Adrenal gland (tissue), 5 donors: ENCODE measurements around the gene CAMTA1.

Source experiments
- POLR2A ChIP-seq, 2 donors: fragments of 450-650 bp; IDR thresholded peaks; one replicate each; pipeline ENCODE4 v1.6.1; 2017; ENCODE audit warnings: antibody characterized with exemption in 2 of 2, mild to moderate bottlenecking in 2 of 2, moderate library complexity in 1 of 2
- TF ChIP-seq, protein P1 (sequence below), 6 experiments: fragments of 450-650 bp in 4 of 6; fragments of 200-600 bp in 2 of 6; sonication (generic) in 1 of 6; IDR thresholded peaks; 1 replicate in 5 of 6; 2 replicates in 1 of 6; pipeline versions ENCODE4 v1.5.1 to v1.8.0; 2016 to 2021; ENCODE audit warnings: antibody characterized with exemption in 6 of 6, mild to moderate bottlenecking in 2 of 6, moderate library complexity in 1 of 6
- donor health status: DM: no; HTN: no; CAD: no.

DNA sequence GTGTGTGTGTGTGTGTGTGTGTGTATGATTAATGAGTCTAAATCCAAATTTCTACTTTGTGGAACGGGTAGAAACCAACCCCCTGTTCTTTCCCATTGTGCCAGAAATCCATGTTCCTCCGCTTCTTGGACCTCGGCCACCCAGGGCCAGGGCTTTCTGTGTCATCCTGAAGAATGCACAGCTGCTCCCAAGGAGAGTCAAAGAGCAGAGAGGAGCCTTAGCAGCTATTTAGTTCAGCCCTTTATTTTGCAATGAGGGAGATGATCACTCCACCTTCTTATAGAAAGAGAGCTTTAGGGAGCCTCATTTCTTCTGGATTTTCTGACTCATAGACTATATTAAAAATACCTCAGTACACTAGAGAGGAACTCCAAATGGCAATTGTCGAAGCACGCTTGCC is 496.6 kb downstream of the CAMTA1 start:
- TF ChIP-seq, protein P1, sequence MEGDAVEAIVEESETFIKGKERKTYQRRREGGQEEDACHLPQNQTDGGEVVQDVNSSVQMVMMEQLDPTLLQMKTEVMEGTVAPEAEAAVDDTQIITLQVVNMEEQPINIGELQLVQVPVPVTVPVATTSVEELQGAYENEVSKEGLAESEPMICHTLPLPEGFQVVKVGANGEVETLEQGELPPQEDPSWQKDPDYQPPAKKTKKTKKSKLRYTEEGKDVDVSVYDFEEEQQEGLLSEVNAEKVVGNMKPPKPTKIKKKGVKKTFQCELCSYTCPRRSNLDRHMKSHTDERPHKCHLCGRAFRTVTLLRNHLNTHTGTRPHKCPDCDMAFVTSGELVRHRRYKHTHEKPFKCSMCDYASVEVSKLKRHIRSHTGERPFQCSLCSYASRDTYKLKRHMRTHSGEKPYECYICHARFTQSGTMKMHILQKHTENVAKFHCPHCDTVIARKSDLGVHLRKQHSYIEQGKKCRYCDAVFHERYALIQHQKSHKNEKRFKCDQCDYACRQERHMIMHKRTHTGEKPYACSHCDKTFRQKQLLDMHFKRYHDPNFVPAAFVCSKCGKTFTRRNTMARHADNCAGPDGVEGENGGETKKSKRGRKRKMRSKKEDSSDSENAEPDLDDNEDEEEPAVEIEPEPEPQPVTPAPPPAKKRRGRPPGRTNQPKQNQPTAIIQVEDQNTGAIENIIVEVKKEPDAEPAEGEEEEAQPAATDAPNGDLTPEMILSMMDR (IDR thresholded peaks at IDR 0.05): no peak
- no peak for TF ChIP-seq POLR2A (IDR thresholded peaks at IDR 0.05)
